Activated CD8-positive, alpha-beta T cell treated with anti-CD3 and anti-CD28 coated beads for 36 hours (primary cell): ENCODE measurements around the gene BICC1. TPM values are rescaled to one million over a fixed set of nuclear protein-coding genes. Genes with fewer than 3 reads are reported as not detected.

Experiments
- ATAC-seq: fragments of 200-7000 bp; cut with Tn5 transposase; one replicate; pipeline ENCODE4 v1.10.0; 2021; ENCODE audit warnings: mild to moderate bottlenecking, moderate library complexity
- CTCF ChIA-PET: fragments of 350-600 bp; sonication (Branson Sonifier 250); formaldehyde crosslinking; loops from one replicate; lab custom pipeline; 2021; ENCODE audit warnings: antibody characterized with exemption; lab: Charles Lee
- POLR2A ChIA-PET: fragments of 350-600 bp; sonication (Branson Sonifier 250); formaldehyde crosslinking; loops from one replicate; lab custom pipeline; 2021; ENCODE audit warnings: antibody characterized with exemption; lab: Charles Lee
- DNase-seq: peaks from one replicate; pipeline ENCODE4 v3.0.0-alpha.2; 2020
- H3K27ac Mint-ChIP-seq: one replicate; pipeline ENCODE4 v1.8.0; 2021; ENCODE audit warnings: mild to moderate bottlenecking, mixed read lengths
- H3K27me3 Mint-ChIP-seq: one replicate; pipeline ENCODE4 v1.8.0; 2021; ENCODE audit warnings: mixed read lengths
- H3K36me3 Mint-ChIP-seq: one replicate; pipeline ENCODE4 v1.8.0; 2021; ENCODE audit warnings: low read depth, mixed read lengths
- H3K4me1 Mint-ChIP-seq: one replicate; pipeline ENCODE4 v1.8.0; 2021; ENCODE audit warnings: low read depth, mixed read lengths
- H3K4me3 Mint-ChIP-seq: one replicate; pipeline ENCODE4 v1.8.0; 2021; ENCODE audit warnings: mild to moderate bottlenecking, moderate library complexity, mixed read lengths
- H3K9me3 Mint-ChIP-seq: one replicate; pipeline ENCODE4 v1.8.0; 2021; ENCODE audit warnings: mixed read lengths
- CTCF ChIP-seq: fragments of 200-600 bp; IDR thresholded peaks from one replicate; pipeline ENCODE4 v1.8.0; 2022; ENCODE audit warnings: antibody characterized with exemption, mild to moderate bottlenecking
- intact Hi-C: fragments of 100-400 bp; cut with micrococcal nuclease; formaldehyde crosslinking; loops from one replicate; pipeline ENCODE4 v1.10.0; 2022
- total RNA-seq, 2 experiments: library from RNA; stranded (reverse); gene quantifications; one replicate each; pipeline ENCODE4 v1.2.3, GENCODE V29; 2021

The BICC1 gene
- total RNA-seq, 2 experiments from 2014 or later: not detected

- H3K36me3 Mint-ChIP-seq: no peaks in the 10 kb centered on the region
- intact Hi-C loops: no loop called here
- no peak overlapping the region for H3K4me3 Mint-ChIP-seq
- ChIA-PET POLR2A (no interaction called here), CTCF (no interaction called here)
- H3K27ac Mint-ChIP-seq: no peak overlapping the region
- DNase-seq: no peak
- peaks cover 6% of the 10 kb centered on the region for H3K27me3 Mint-ChIP-seq
- ATAC-seq: no peak
- no peaks in the 10 kb centered on the region for H3K9me3 Mint-ChIP-seq
- no peak for TF ChIP-seq CTCF
- H3K4me1 Mint-ChIP-seq: no peaks in the 10 kb centered on the region
These were observed 229.0 kb downstream of the BICC1 start for GRCh38 chr10:58741673-58742072.

GRCh38 chr10:58742141-58742540, 229.5 kb downstream of the BICC1 start:
- POLR2A ChIA-PET: no interaction called here
- H3K36me3 Mint-ChIP-seq: no peaks in the 10 kb centered on the region
- H3K27ac Mint-ChIP-seq: no peak overlapping the region
- no peaks in the 10 kb centered on the region for H3K9me3 Mint-ChIP-seq
- intact Hi-C loops: no loop called here
- ATAC-seq (no peak), DNase-seq (no peak)
- peaks cover 6% of the 10 kb centered on the region for H3K27me3 Mint-ChIP-seq
- H3K4me1 Mint-ChIP-seq: no peaks in the 10 kb centered on the region
- H3K4me3 Mint-ChIP-seq: no peak overlapping the region
- CTCF ChIA-PET: interaction anchor here (0.6 kb wide), 1 partner anchor 44 kb away, joined by 3 read pairs; no protein-coding TSS in a partner anchor
- TF ChIP-seq CTCF: no peak

- CTCF ChIA-PET: interaction anchor here (1.0 kb wide), 1 partner anchor 37 kb away, joined by 3 read pairs; no protein-coding TSS in a partner anchor
- POLR2A ChIA-PET: interaction anchor here (0.6 kb wide), 1 partner anchor 250 kb away, joined by 3 read pairs; no protein-coding TSS in a partner anchor
- Mint-ChIP-seq H3K4me1 (no peaks in the 10 kb centered on the region), H3K36me3 (no peaks in the 10 kb centered on the region), H3K9me3 (no peaks in the 10 kb centered on the region), H3K27me3 (peaks cover 6% of the 10 kb centered on the region), H3K4me3 (no peak overlapping the region), H3K27ac (no peak overlapping the region)
- TF ChIP-seq CTCF: no peak
- ATAC-seq (no peak), DNase-seq (no peak)
- intact Hi-C loops: no loop called here
These were observed 230.9 kb downstream of the BICC1 start for GRCh38 chr10:58743466-58744115.

GRCh38 chr10:58746474-58747185, 234.0 kb downstream of the BICC1 start:
- intact Hi-C loops: no loop called here
- POLR2A ChIA-PET: no interaction called here
- Mint-ChIP-seq H3K9me3 (no peaks in the 10 kb centered on the region), H3K27me3 (peaks cover 2% of the 10 kb centered on the region), H3K27ac (no peak overlapping the region), H3K4me1 (no peaks in the 10 kb centered on the region), H3K4me3 (no peak overlapping the region), H3K36me3 (no peaks in the 10 kb centered on the region)
- ATAC-seq (no peak), DNase-seq (no peak)
- no peak for TF ChIP-seq CTCF
- CTCF ChIA-PET: no interaction called here

GRCh38 chr10:58747687-58748086, 235.0 kb downstream of the BICC1 start:
- Mint-ChIP-seq H3K4me3 (no peak overlapping the region), H3K4me1 (no peaks in the 10 kb centered on the region), H3K27me3 (no peaks in the 10 kb centered on the region), H3K27ac (no peak overlapping the region), H3K9me3 (no peaks in the 10 kb centered on the region), H3K36me3 (no peaks in the 10 kb centered on the region)
- TF ChIP-seq CTCF: no peak
- POLR2A ChIA-PET: no interaction called here
- ATAC-seq (no peak), DNase-seq (no peak)
- CTCF ChIA-PET: no interaction called here
- intact Hi-C loops: no loop called here
